OCI-LY1 (cell line): ENCODE data around the gene RABL6.

Source experiments
- H2AFZ ChIP-seq: fragments of 200-600 bp; sonication (generic), shearing (Covaris generic); 2 replicates; pipeline ENCODE4 v1.6.0; 2014; ENCODE audit warnings: antibody characterized with exemption, mild to moderate bottlenecking, low read length
- H3F3A ChIP-seq: fragments of 200-600 bp; sonication (generic), shearing (Covaris generic); 2 replicates; pipeline ENCODE4 v1.6.0; 2014; ENCODE audit warnings: mild to moderate bottlenecking, antibody characterized with exemption, low read length, moderate library complexity; ENCODE audit not compliant: insufficient read depth
- H3K27ac ChIP-seq: fragments of 200-600 bp; sonication (generic); 2 replicates; pipeline ENCODE4 v1.5.1; 2014; ENCODE audit warnings: low read length, mixed run types, mild to moderate bottlenecking, low read depth; ENCODE audit not compliant: poor library complexity, severe bottlenecking
- H3K27me3 ChIP-seq: fragments of 200-600 bp; sonication (generic); 2 replicates; pipeline ENCODE4 v1.6.0; 2014; ENCODE audit warnings: antibody characterized with exemption, mild to moderate bottlenecking, low read length, moderate library complexity; ENCODE audit not compliant: insufficient read depth
- H3K36me3 ChIP-seq: fragments of 200-600 bp; sonication (generic); 2 replicates; pipeline ENCODE4 v1.6.1; 2014; ENCODE audit warnings: mild to moderate bottlenecking, antibody characterized with exemption, low read length, moderate library complexity, mixed read lengths; ENCODE audit not compliant: insufficient read depth
- H3K4me1 ChIP-seq: fragments of 200-600 bp; sonication (generic); 2 replicates; pipeline ENCODE4 v1.5.1; 2014; ENCODE audit warnings: mild to moderate bottlenecking, low read length, moderate library complexity; ENCODE audit not compliant: insufficient read depth, severe bottlenecking
- H3K4me2 ChIP-seq: fragments of 200-600 bp; sonication (generic), shearing (Covaris generic); 2 replicates; pipeline ENCODE4 v1.6.1; 2014; ENCODE audit warnings: low read length
- H3K4me3 ChIP-seq: fragments of 200-600 bp; sonication (generic); 2 replicates; pipeline ENCODE4 v1.5.1; 2014; ENCODE audit warnings: low read length, low read depth, mild to moderate bottlenecking, mixed read lengths; ENCODE audit not compliant: poor library complexity, severe bottlenecking
- H3K79me2 ChIP-seq: fragments of 200-600 bp; shearing (Covaris generic); 2 replicates; pipeline ENCODE4 v1.6.1; 2016; ENCODE audit warnings: mixed run types, low read length, mixed read lengths; ENCODE audit not compliant: insufficient read depth
- H3K9ac ChIP-seq: fragments of 200-600 bp; sonication (generic), shearing (Covaris generic); 2 replicates; pipeline ENCODE4 v1.6.1; 2014; ENCODE audit warnings: mild to moderate bottlenecking, low read length, mixed read lengths
- H3K9me2 ChIP-seq: fragments of 200-600 bp; sonication (generic), shearing (Covaris generic); 2 replicates; pipeline ENCODE4 v1.6.1; 2014; ENCODE audit warnings: low read depth, mild to moderate bottlenecking, low read length, mixed read lengths
- H3K9me3 ChIP-seq: fragments of 200-600 bp; shearing (Covaris generic); 2 replicates; pipeline ENCODE4 v1.6.1; 2014; ENCODE audit warnings: low read length, mixed read lengths
- H4K20me1 ChIP-seq: fragments of 200-600 bp; sonication (generic), shearing (Covaris generic); 2 replicates; pipeline ENCODE4 v1.6.0; 2016; ENCODE audit warnings: mild to moderate bottlenecking, low read length; ENCODE audit not compliant: insufficient read depth
- EZH2 ChIP-seq: fragments of 200-600 bp; sonication (generic), shearing (Covaris generic); IDR thresholded peaks from 2 replicates; pipeline ENCODE4 v1.8.0; 2017; ENCODE audit warnings: borderline replicate concordance, mixed run types, mild to moderate bottlenecking, antibody characterized with exemption, low read length, moderate library complexity, mixed read lengths
- TF ChIP-seq, protein P1 (sequence below): fragments of 200-600 bp; sonication (generic), shearing (Covaris generic); IDR thresholded peaks from 2 replicates; pipeline ENCODE4 v1.5.1; 2017; ENCODE audit warnings: mild to moderate bottlenecking, antibody characterized with exemption, low read length, moderate library complexity, mixed read lengths

Gene RABL6

GRCh38 chr9:136792321-136793085 lies 15.2 kb upstream of the RABL6 start:
- no peaks in the 10 kb centered on the region for H4K20me1 ChIP-seq
- H3K27me3 ChIP-seq: no peaks in the 10 kb centered on the region
- H3F3A ChIP-seq: no peaks in the 10 kb centered on the region
- H3K4me1 ChIP-seq: peaks cover 36% of the 10 kb centered on the region
- no peaks in the 10 kb centered on the region for H3K9me2 ChIP-seq
- H3K4me2 ChIP-seq: peak overlapping the region; percentile 81
- peaks cover 10% of the 10 kb centered on the region for H3K36me3 ChIP-seq
- H3K9me3 ChIP-seq: no peaks in the 10 kb centered on the region
- TF ChIP-seq EZH2: no peak
- TF ChIP-seq, protein P1, sequence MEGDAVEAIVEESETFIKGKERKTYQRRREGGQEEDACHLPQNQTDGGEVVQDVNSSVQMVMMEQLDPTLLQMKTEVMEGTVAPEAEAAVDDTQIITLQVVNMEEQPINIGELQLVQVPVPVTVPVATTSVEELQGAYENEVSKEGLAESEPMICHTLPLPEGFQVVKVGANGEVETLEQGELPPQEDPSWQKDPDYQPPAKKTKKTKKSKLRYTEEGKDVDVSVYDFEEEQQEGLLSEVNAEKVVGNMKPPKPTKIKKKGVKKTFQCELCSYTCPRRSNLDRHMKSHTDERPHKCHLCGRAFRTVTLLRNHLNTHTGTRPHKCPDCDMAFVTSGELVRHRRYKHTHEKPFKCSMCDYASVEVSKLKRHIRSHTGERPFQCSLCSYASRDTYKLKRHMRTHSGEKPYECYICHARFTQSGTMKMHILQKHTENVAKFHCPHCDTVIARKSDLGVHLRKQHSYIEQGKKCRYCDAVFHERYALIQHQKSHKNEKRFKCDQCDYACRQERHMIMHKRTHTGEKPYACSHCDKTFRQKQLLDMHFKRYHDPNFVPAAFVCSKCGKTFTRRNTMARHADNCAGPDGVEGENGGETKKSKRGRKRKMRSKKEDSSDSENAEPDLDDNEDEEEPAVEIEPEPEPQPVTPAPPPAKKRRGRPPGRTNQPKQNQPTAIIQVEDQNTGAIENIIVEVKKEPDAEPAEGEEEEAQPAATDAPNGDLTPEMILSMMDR: no peak
- H3K4me3 ChIP-seq: peak overlapping the region; percentile 81
- H2AFZ ChIP-seq: no peak overlapping the region
- peak overlapping the region; percentile 77; the same call in 1 of the 2 replicates for H3K9ac ChIP-seq
- no peak overlapping the region for H3K27ac ChIP-seq
- H3K79me2 ChIP-seq: no peaks in the 10 kb centered on the region

- peaks cover 33% of the 10 kb centered on the region for H3K4me1 ChIP-seq
- no peaks in the 10 kb centered on the region for H3F3A ChIP-seq
- no peaks in the 10 kb centered on the region for H3K9me2 ChIP-seq
- no peak overlapping the region; the same call in 1 of the 2 replicates for H3K9ac ChIP-seq
- H3K4me2 ChIP-seq: no peak overlapping the region
- no peak overlapping the region for H2AFZ ChIP-seq
- no peaks in the 10 kb centered on the region for H3K9me3 ChIP-seq
- H4K20me1 ChIP-seq: no peaks in the 10 kb centered on the region
- H3K27me3 ChIP-seq: no peaks in the 10 kb centered on the region
- TF ChIP-seq, protein P1: no peak
- TF ChIP-seq EZH2: no peak
- H3K36me3 ChIP-seq: peaks cover 10% of the 10 kb centered on the region
- no peak overlapping the region for H3K4me3 ChIP-seq
- H3K79me2 ChIP-seq: no peaks in the 10 kb centered on the region
- no peak overlapping the region for H3K27ac ChIP-seq
Observed at GRCh38 chr9:136793086-136793946, 14.4 kb upstream of the RABL6 start.

GRCh38 chr9:136794281-136794999 lies 13.3 kb upstream of the RABL6 start:
- H3F3A ChIP-seq: no peaks in the 10 kb centered on the region
- no peak overlapping the region for H3K9ac ChIP-seq
- no peak for TF ChIP-seq EZH2
- TF ChIP-seq, protein P1: no peak
- peaks cover 10% of the 10 kb centered on the region for H3K36me3 ChIP-seq
- H3K9me3 ChIP-seq: no peaks in the 10 kb centered on the region
- H3K27me3 ChIP-seq: peaks cover 6% of the 10 kb centered on the region; the same call in 1 of the 2 replicates
- H3K79me2 ChIP-seq: no peaks in the 10 kb centered on the region
- H3K4me2 ChIP-seq: no peak overlapping the region
- H2AFZ ChIP-seq: no peak overlapping the region
- H3K27ac ChIP-seq: no peak overlapping the region
- H3K4me1 ChIP-seq: peaks cover 30% of the 10 kb centered on the region
- H3K9me2 ChIP-seq: no peaks in the 10 kb centered on the region
- H3K4me3 ChIP-seq: no peak overlapping the region
- H4K20me1 ChIP-seq: no peaks in the 10 kb centered on the region
